SK-N-SH treated with all-trans-retinoic acid at 6 μM for 48 hours (cell line): Measurements from ENCODE around the gene TLDC2.

Experiments
- ATAC-seq: fragments of 200-7000 bp; cut with Tn5 transposase; 3 replicates; pipeline ENCODE4 v1.9.1; 2020; ENCODE audit warnings: mild to moderate bottlenecking, moderate library complexity
- ARNTL ChIP-seq: fragments of 450-650 bp; formaldehyde crosslinking; IDR thresholded peaks from 2 replicates; pipeline ENCODE4 v1.5.0; 2020; ENCODE audit warnings: low read depth, mild to moderate bottlenecking, moderate library complexity, borderline replicate concordance
- BACH2 ChIP-seq: fragments of 250-450 bp; sonication (Bioruptor Pico); IDR thresholded peaks from 2 replicates; pipeline ENCODE4 v1.9.0; 2021; ENCODE audit warnings: mild to moderate bottlenecking, borderline replicate concordance
- CSDC2 ChIP-seq: fragments of 250-450 bp; sonication (Bioruptor Pico); IDR thresholded peaks from 2 replicates; pipeline ENCODE4 v1.5.0; 2020; ENCODE audit warnings: mild to moderate bottlenecking, moderate library complexity
- ESRRG ChIP-seq: fragments of 250-450 bp; sonication (Bioruptor Pico); IDR thresholded peaks from 2 replicates; pipeline ENCODE4 v1.6.1; 2021; ENCODE audit warnings: mild to moderate bottlenecking
- GLIS3 ChIP-seq: fragments of 250-450 bp; sonication (Bioruptor Pico); IDR thresholded peaks from 2 replicates; pipeline ENCODE4 v1.5.0; 2020; ENCODE audit warnings: mild to moderate bottlenecking, moderate library complexity
- ISL1 ChIP-seq: fragments of 250-450 bp; sonication (Bioruptor Pico); IDR thresholded peaks from 2 replicates; pipeline ENCODE4 v2.1.2; 2022; ENCODE audit warnings: mild to moderate bottlenecking, moderate library complexity
- OSR1 ChIP-seq: fragments of 250-450 bp; sonication (Bioruptor Pico); IDR thresholded peaks from 2 replicates; pipeline ENCODE4 v1.8.0; 2022; ENCODE audit warnings: moderate library complexity, mild to moderate bottlenecking, inconsistent platforms
- TCF4 ChIP-seq: fragments of 250-450 bp; sonication (Bioruptor Pico); IDR thresholded peaks from 2 replicates; pipeline ENCODE4 v1.8.0; 2021; ENCODE audit warnings: mild to moderate bottlenecking, moderate library complexity, borderline replicate concordance
- TOX ChIP-seq: fragments of 250-450 bp; sonication (Bioruptor Pico); IDR thresholded peaks from 2 replicates; pipeline ENCODE4 v1.8.0; 2021; ENCODE audit warnings: mild to moderate bottlenecking, moderate library complexity, borderline replicate concordance
- ZC3H10 ChIP-seq: fragments of 250-450 bp; sonication (Bioruptor Pico); IDR thresholded peaks from 2 replicates; pipeline ENCODE4 v1.5.1; 2021; ENCODE audit warnings: mild to moderate bottlenecking, moderate library complexity
- ZFP3 ChIP-seq: fragments of 250-450 bp; sonication (Bioruptor Pico); IDR thresholded peaks from 2 replicates; pipeline ENCODE4 v1.5.0; 2020; ENCODE audit warnings: mild to moderate bottlenecking, moderate library complexity
- ZFP30 ChIP-seq: fragments of 450-650 bp; formaldehyde crosslinking; IDR thresholded peaks from 2 replicates; pipeline ENCODE4 v1.5.0; 2022; ENCODE audit warnings: mild to moderate bottlenecking, moderate library complexity
- ZNF565 ChIP-seq: fragments of 450-650 bp; formaldehyde crosslinking; conservative IDR thresholded peaks from 2 replicates; pipeline ENCODE4 v1.5.0; 2020; ENCODE audit warnings: low read depth, mild to moderate bottlenecking, moderate library complexity
- ZNF70 ChIP-seq: fragments of 450-650 bp; formaldehyde crosslinking; IDR thresholded peaks from 2 replicates; pipeline ENCODE4 v1.5.0; 2020; ENCODE audit warnings: mild to moderate bottlenecking, moderate library complexity
- ZNF8 ChIP-seq: fragments of 450-650 bp; formaldehyde crosslinking; IDR thresholded peaks from 2 replicates; pipeline ENCODE4 v1.5.0; 2020; ENCODE audit warnings: mild to moderate bottlenecking, moderate library complexity
- TF ChIP-seq, protein P1 (sequence below): fragments of 250-450 bp; sonication (Bioruptor Pico); IDR thresholded peaks from 2 replicates; pipeline ENCODE4 v1.5.0; 2020; ENCODE audit warnings: mild to moderate bottlenecking, moderate library complexity
- TF ChIP-seq, protein P2 (sequence below): fragments of 250-450 bp; sonication (Bioruptor Pico); IDR thresholded peaks from 2 replicates; pipeline ENCODE4 v1.5.1; 2020; ENCODE audit warnings: low read depth, mild to moderate bottlenecking, moderate library complexity
- TF ChIP-seq, protein P3 (sequence below): fragments of 250-450 bp; sonication (Bioruptor Pico); IDR thresholded peaks from 2 replicates; pipeline ENCODE4 v1.8.0; 2020; ENCODE audit warnings: mild to moderate bottlenecking, moderate library complexity, borderline replicate concordance
- TF ChIP-seq, protein P4 (sequence below): fragments of 250-450 bp; sonication (Bioruptor Pico); IDR thresholded peaks from 2 replicates; pipeline ENCODE4 v1.8.0; 2021; ENCODE audit warnings: low read depth, mild to moderate bottlenecking, moderate library complexity, borderline replicate concordance
- TF ChIP-seq, protein P5 (sequence below): fragments of 250-450 bp; sonication (Bioruptor Pico); IDR thresholded peaks from 2 replicates; pipeline ENCODE4 v1.5.1; 2021; ENCODE audit warnings: mild to moderate bottlenecking, moderate library complexity

Gene TLDC2

DNA sequence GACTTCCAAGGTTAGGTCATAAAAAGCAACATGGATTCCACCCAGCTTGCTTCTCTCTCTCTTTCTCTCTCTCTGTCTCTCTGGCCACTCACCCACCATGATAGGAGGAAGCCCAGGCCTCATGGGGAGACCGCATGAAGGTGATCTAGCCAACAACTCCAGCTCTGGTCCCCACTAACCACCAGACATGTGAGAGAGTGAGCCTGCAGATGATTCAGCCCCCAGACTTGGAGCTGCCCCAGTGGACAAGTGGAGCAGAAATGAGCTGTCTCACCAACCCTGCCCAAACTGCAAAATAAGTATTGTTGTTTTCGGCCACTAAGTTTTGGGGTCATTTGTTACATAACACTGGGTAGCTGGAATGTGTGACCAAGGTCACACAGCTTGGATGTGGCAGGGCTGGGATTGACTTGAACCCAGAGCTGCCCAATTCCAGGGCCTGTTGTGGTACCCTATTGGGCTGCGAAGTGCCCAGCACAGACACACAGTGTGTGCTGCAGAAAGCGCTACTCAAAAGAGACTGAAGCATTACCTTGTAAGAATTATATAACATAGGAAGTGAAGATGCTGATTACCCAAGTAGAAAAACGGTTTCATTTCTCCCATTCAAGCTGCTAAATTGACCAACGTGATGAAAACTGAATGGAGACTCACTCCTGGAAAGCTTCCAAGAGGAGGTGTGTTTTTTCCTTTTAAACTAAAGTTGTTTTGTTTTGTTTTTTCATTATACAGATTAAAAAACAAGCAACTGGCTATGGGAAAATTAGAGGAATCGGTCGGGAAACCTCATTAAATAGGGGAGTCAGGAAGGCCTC is 9.1 kb upstream of the TLDC2 start:
- TF ChIP-seq GLIS3 (CRISPR knock-in tag) (no peak), ISL1 (CRISPR knock-in tag) (no peak), ZC3H10 (no peak), TOX (CRISPR knock-in tag) (no peak), ZNF565 (CRISPR knock-in tag) (no peak), OSR1 (no peak), ZFP30 (no peak), CSDC2 (CRISPR knock-in tag) (no peak), ZFP3 (CRISPR knock-in tag) (no peak), ZNF70 (CRISPR knock-in tag) (no peak), TCF4 (CRISPR knock-in tag) (no peak), ESRRG (no peak)
- TF ChIP-seq, protein P1, sequence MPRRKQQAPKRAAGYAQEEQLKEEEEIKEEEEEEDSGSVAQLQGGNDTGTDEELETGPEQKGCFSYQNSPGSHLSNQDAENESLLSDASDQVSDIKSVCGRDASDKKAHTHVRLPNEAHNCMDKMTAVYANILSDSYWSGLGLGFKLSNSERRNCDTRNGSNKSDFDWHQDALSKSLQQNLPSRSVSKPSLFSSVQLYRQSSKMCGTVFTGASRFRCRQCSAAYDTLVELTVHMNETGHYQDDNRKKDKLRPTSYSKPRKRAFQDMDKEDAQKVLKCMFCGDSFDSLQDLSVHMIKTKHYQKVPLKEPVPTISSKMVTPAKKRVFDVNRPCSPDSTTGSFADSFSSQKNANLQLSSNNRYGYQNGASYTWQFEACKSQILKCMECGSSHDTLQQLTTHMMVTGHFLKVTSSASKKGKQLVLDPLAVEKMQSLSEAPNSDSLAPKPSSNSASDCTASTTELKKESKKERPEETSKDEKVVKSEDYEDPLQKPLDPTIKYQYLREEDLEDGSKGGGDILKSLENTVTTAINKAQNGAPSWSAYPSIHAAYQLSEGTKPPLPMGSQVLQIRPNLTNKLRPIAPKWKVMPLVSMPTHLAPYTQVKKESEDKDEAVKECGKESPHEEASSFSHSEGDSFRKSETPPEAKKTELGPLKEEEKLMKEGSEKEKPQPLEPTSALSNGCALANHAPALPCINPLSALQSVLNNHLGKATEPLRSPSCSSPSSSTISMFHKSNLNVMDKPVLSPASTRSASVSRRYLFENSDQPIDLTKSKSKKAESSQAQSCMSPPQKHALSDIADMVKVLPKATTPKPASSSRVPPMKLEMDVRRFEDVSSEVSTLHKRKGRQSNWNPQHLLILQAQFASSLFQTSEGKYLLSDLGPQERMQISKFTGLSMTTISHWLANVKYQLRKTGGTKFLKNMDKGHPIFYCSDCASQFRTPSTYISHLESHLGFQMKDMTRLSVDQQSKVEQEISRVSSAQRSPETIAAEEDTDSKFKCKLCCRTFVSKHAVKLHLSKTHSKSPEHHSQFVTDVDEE (CRISPR knock-in tag): no peak
- TF ChIP-seq, protein P2, sequence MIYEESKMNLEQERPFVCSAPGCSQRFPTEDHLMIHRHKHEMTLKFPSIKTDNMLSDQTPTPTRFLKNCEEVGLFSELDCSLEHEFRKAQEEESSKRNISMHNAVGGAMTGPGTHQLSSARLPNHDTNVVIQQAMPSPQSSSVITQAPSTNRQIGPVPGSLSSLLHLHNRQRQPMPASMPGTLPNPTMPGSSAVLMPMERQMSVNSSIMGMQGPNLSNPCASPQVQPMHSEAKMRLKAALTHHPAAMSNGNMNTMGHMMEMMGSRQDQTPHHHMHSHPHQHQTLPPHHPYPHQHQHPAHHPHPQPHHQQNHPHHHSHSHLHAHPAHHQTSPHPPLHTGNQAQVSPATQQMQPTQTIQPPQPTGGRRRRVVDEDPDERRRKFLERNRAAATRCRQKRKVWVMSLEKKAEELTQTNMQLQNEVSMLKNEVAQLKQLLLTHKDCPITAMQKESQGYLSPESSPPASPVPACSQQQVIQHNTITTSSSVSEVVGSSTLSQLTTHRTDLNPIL (CRISPR knock-in tag): no peak
- TF ChIP-seq, protein P3, sequence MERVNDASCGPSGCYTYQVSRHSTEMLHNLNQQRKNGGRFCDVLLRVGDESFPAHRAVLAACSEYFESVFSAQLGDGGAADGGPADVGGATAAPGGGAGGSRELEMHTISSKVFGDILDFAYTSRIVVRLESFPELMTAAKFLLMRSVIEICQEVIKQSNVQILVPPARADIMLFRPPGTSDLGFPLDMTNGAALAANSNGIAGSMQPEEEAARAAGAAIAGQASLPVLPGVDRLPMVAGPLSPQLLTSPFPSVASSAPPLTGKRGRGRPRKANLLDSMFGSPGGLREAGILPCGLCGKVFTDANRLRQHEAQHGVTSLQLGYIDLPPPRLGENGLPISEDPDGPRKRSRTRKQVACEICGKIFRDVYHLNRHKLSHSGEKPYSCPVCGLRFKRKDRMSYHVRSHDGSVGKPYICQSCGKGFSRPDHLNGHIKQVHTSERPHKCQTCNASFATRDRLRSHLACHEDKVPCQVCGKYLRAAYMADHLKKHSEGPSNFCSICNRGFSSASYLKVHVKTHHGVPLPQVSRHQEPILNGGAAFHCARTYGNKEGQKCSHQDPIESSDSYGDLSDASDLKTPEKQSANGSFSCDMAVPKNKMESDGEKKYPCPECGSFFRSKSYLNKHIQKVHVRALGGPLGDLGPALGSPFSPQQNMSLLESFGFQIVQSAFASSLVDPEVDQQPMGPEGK (CRISPR knock-in tag): no peak
- TF ChIP-seq, protein P4, sequence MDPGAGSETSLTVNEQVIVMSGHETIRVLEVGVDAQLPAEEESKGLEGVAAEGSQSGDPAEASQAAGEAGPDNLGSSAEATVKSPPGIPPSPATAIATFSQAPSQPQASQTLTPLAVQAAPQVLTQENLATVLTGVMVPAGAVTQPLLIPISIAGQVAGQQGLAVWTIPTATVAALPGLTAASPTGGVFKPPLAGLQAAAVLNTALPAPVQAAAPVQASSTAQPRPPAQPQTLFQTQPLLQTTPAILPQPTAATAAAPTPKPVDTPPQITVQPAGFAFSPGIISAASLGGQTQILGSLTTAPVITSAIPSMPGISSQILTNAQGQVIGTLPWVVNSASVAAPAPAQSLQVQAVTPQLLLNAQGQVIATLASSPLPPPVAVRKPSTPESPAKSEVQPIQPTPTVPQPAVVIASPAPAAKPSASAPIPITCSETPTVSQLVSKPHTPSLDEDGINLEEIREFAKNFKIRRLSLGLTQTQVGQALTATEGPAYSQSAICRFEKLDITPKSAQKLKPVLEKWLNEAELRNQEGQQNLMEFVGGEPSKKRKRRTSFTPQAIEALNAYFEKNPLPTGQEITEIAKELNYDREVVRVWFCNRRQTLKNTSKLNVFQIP: no peak
- TF ChIP-seq, protein P5, sequence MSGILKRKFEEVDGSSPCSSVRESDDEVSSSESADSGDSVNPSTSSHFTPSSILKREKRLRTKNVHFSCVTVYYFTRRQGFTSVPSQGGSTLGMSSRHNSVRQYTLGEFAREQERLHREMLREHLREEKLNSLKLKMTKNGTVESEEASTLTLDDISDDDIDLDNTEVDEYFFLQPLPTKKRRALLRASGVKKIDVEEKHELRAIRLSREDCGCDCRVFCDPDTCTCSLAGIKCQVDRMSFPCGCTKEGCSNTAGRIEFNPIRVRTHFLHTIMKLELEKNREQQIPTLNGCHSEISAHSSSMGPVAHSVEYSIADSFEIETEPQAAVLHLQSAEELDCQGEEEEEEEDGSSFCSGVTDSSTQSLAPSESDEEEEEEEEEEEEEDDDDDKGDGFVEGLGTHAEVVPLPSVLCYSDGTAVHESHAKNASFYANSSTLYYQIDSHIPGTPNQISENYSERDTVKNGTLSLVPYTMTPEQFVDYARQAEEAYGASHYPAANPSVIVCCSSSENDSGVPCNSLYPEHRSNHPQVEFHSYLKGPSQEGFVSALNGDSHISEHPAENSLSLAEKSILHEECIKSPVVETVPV (CRISPR knock-in tag): no peak
- no peak for ATAC-seq

DNA sequence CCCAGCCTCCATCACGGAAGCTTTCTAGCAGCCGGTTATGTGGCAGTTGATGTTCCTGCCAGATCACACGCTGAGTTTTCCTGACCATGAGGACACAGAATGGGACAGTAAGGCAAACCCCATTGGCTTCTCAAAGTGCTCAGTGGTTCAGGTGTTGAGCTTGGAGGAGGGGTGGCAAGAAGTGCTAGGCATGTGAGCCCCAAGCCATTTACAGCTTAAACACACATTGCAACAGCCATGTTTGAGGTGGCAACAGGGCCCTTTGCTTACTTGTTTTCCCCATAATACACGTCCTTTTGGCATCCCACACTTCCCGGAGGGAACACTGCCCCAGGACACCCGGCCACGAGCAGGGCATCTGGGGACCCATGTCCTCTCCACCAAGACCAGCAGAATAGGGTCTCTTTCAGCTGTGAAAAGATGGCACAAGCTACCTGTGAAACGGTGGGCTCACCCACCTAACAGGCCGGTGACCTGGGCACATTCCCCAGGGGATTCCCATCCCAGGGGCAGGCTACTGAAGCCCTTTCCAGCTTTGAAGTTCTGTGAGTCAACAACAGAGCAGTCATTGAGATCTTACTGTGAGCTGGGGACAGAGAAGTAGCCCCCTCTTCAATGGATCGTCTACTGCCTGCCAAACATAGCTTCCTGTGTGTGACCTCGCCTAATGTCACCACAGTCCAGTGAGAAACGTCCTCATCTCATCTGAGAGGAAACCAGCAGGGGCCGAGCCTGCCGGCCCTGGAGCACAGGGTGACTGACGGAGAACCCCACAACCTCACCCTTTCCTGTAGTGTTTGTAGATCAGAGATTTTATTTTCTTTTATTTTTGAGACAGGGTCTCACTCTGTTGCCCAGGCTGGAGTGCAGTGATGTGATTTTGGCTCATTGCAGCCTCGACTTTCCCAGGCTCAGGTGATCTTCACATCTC is 4.0 kb upstream of the TLDC2 start:
- no peak for ATAC-seq
- TF ChIP-seq, protein P3 (CRISPR knock-in tag): no peak
- TF ChIP-seq, protein P5 (CRISPR knock-in tag): no peak
- no peak for TF ChIP-seq OSR1
- TF ChIP-seq TOX (CRISPR knock-in tag): no peak
- TF ChIP-seq ZNF8 (CRISPR knock-in tag): no peak
- TF ChIP-seq BACH2: no peak
- TF ChIP-seq GLIS3 (CRISPR knock-in tag): no peak
- TF ChIP-seq, protein P2 (CRISPR knock-in tag): no peak
- no peak for TF ChIP-seq ARNTL
- no peak for TF ChIP-seq ISL1 (CRISPR knock-in tag)
